Activated B cell treated with CpG ODN at 0.5 μM for 24 hours (primary cell): ENCODE measurements around the gene CAMSAP1. TPM values are rescaled to one million over a fixed set of nuclear protein-coding genes. Genes with fewer than 3 reads are reported as not detected.

Source experiments
- ATAC-seq: fragments of 200-7000 bp; cut with Tn5 transposase; one replicate; pipeline ENCODE4 v1.10.0; 2021; ENCODE audit warnings: low read depth, mild to moderate bottlenecking, moderate library complexity
- CTCF ChIA-PET: fragments of 350-600 bp; sonication (Branson Sonifier 250); formaldehyde crosslinking; loops from one replicate; lab custom pipeline; 2021; ENCODE audit warnings: antibody characterized with exemption; lab: Charles Lee
- POLR2A ChIA-PET: fragments of 350-600 bp; sonication (Branson Sonifier 250); formaldehyde crosslinking; loops from one replicate; lab custom pipeline; 2021; ENCODE audit warnings: antibody characterized with exemption; lab: Charles Lee
- DNase-seq: peaks from one replicate; pipeline ENCODE4 v3.0.0; 2022
- H3K27ac Mint-ChIP-seq: one replicate; pipeline ENCODE4 v1.8.0; 2020; ENCODE audit warnings: mixed read lengths
- H3K27me3 Mint-ChIP-seq: one replicate; pipeline ENCODE4 v1.8.0; 2021; ENCODE audit warnings: mixed read lengths
- H3K36me3 Mint-ChIP-seq: one replicate; pipeline ENCODE4 v1.8.0; 2021; ENCODE audit warnings: low read depth, mixed read lengths
- H3K4me1 Mint-ChIP-seq: one replicate; pipeline ENCODE4 v1.8.0; 2021; ENCODE audit warnings: mixed read lengths
- H3K4me3 Mint-ChIP-seq: one replicate; pipeline ENCODE4 v1.8.0; 2020; ENCODE audit warnings: mild to moderate bottlenecking, mixed read lengths
- H3K9me3 Mint-ChIP-seq: one replicate; pipeline ENCODE4 v1.8.0; 2020; ENCODE audit warnings: mixed read lengths
- intact Hi-C: fragments of 100-400 bp; cut with micrococcal nuclease; formaldehyde crosslinking; loops from one replicate; pipeline ENCODE4 v1.15.1; 2024
- total RNA-seq: library from RNA; stranded (reverse); gene quantifications from 2 replicates; pipeline ENCODE4 v1.2.3, GENCODE V29; 2022
- TF ChIP-seq, protein P1 (sequence below): fragments of 200-600 bp; IDR thresholded peaks from one replicate; pipeline ENCODE4 v1.8.0; 2022; ENCODE audit warnings: antibody characterized with exemption, mild to moderate bottlenecking

The CAMSAP1 gene
- total RNA-seq, 1 donor from 2014 or later, result 16.9 TPM

DNA sequence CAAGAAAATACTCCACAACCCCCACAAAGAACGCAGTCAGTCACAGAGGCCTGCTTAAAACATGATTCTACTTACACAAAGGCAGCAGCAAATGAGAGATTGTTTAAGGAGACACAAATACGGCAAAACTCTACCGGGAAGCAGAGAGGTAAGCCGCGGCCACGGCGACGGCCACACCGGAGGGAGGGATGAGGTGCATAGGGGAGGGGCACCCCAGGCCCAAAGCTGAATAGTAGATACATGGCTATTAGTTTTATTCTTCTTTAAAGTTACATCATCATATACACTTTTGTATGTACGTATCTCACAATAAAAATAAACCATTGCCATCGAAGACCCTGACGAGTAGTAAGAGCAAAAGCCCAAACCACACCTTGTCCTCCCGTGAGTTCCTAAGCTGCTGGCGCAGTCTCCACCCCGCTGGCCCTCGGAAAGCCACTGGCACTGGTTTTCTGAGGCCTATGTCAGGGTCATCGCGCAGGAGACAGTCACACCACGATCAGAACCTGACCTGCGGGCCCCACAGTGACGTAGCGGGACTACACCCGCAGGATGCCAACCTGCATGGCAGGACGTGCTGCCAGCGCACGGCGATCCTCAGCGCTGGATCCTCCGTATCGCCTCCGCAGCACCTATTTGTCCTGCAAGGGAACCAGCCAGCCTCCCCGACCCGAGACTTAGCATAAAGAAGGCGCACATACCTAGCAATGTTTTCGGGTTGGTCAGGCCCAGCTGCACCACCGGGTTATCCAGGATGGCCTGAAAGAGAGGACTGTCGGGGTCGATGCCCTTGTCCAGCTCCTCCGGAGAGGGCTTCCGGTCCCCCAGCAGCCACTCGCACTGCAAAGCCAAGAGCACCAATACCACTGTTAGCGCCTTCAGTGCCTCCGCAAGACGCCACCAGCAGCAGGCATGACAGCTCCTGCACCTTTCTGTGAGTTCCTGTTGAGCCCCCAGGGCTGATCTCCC is 30.5 kb upstream of the CAMSAP1 start:
- TF ChIP-seq, protein P1, sequence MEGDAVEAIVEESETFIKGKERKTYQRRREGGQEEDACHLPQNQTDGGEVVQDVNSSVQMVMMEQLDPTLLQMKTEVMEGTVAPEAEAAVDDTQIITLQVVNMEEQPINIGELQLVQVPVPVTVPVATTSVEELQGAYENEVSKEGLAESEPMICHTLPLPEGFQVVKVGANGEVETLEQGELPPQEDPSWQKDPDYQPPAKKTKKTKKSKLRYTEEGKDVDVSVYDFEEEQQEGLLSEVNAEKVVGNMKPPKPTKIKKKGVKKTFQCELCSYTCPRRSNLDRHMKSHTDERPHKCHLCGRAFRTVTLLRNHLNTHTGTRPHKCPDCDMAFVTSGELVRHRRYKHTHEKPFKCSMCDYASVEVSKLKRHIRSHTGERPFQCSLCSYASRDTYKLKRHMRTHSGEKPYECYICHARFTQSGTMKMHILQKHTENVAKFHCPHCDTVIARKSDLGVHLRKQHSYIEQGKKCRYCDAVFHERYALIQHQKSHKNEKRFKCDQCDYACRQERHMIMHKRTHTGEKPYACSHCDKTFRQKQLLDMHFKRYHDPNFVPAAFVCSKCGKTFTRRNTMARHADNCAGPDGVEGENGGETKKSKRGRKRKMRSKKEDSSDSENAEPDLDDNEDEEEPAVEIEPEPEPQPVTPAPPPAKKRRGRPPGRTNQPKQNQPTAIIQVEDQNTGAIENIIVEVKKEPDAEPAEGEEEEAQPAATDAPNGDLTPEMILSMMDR, result no peak
- DNase-seq (no peak), ATAC-seq (no peak)
- no peaks in the 10 kb centered on the region for H3K27me3 Mint-ChIP-seq
- H3K4me3 Mint-ChIP-seq, result no peak overlapping the region
- CTCF ChIA-PET, result no interaction called here
- H3K36me3 Mint-ChIP-seq, result peaks cover 70% of the 10 kb centered on the region
- H3K27ac Mint-ChIP-seq, result no peak overlapping the region
- intact Hi-C loops, result no loop called here
- H3K9me3 Mint-ChIP-seq, result no peaks in the 10 kb centered on the region
- H3K4me1 Mint-ChIP-seq, result no peaks in the 10 kb centered on the region
- POLR2A ChIA-PET, result no interaction called here

DNA sequence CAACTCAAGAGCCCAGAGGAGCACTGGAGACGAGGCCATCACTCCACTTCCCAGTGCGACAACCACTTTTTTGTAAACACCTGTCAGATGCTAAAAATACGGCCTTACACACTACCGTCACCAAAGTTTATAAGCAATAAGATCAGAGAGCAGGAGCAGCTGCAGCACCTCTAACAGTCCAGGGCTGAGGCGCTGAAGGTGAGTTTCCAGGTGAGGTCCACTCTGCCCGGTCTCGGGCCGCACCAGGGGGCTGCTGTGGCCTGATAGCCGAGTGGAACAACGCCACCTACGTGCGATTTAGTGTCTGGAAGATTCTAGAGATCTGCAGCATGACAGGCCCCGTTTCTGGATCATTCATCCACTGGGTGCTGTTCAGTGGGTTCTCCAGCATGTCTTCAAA is 25.8 kb upstream of the CAMSAP1 start:
- ChIA-PET POLR2A (no interaction called here), CTCF (no interaction called here)
- ATAC-seq (no peak), DNase-seq (no peak)
- Mint-ChIP-seq H3K4me3 (no peak overlapping the region), H3K27ac (no peak overlapping the region), H3K27me3 (no peaks in the 10 kb centered on the region), H3K9me3 (no peaks in the 10 kb centered on the region), H3K4me1 (no peaks in the 10 kb centered on the region), H3K36me3 (peaks cover 60% of the 10 kb centered on the region)
- intact Hi-C loops, result no loop called here
- TF ChIP-seq, protein P1, result no peak

DNA sequence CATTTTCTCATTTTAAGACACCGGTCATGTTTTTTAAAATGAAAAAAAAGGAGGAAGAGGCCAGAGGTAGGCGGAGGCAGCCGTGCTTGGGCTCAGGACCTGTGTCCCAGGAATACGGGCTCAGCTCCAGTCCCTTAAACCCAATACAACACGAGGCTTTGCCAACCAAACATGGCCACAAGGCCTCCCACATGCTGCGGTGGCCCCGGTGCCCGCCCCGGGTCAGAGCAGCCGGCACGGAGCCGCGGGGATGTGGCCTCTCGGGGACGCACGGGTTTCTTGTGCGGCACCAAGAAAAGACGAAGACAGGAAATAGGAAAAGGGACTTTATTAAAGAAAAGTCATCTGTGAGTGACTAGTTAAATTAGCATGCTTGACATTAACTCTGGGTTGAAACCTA is 25.3 kb upstream of the CAMSAP1 start:
- POLR2A ChIA-PET, result no interaction called here
- Mint-ChIP-seq H3K4me3 (no peak overlapping the region), H3K27ac (no peak overlapping the region), H3K27me3 (no peaks in the 10 kb centered on the region), H3K36me3 (peaks cover 55% of the 10 kb centered on the region), H3K4me1 (no peaks in the 10 kb centered on the region), H3K9me3 (no peaks in the 10 kb centered on the region)
- DNase-seq (no peak), ATAC-seq (no peak)
- intact Hi-C loops, result no loop called here
- TF ChIP-seq, protein P1, result no peak
- CTCF ChIA-PET, result no interaction called here

DNA sequence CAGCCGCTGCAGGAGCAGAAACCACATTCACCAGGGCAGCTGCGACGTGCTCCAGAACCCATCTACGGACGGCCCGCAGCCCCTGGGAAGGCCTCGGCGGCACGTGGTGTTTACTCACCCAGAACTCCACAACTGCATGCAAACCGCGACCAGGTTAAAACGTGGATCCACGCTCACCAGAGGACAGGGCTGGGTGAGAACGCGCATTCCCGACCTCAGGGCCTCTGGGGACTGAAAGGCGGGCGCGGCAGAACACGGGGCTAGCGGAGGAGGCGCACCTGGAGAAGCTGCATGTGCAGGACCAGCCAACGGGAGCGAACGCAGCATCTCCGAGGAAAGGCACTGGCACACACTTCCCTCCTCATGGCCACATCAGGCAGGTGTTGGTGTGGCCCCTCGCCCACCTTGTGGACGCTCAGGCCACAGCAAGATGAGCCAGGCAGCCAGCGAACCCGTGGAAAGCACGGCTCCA is 24.0 kb upstream of the CAMSAP1 start:
- Mint-ChIP-seq H3K27me3 (no peaks in the 10 kb centered on the region), H3K9me3 (no peaks in the 10 kb centered on the region), H3K4me1 (no peaks in the 10 kb centered on the region), H3K27ac (no peak overlapping the region), H3K4me3 (no peak overlapping the region), H3K36me3 (peaks cover 44% of the 10 kb centered on the region)
- DNase-seq (no peak), ATAC-seq (no peak)
- intact Hi-C loops, result no loop called here
- POLR2A ChIA-PET, result no interaction called here
- CTCF ChIA-PET, result no interaction called here
- TF ChIP-seq, protein P1, result no peak

DNA sequence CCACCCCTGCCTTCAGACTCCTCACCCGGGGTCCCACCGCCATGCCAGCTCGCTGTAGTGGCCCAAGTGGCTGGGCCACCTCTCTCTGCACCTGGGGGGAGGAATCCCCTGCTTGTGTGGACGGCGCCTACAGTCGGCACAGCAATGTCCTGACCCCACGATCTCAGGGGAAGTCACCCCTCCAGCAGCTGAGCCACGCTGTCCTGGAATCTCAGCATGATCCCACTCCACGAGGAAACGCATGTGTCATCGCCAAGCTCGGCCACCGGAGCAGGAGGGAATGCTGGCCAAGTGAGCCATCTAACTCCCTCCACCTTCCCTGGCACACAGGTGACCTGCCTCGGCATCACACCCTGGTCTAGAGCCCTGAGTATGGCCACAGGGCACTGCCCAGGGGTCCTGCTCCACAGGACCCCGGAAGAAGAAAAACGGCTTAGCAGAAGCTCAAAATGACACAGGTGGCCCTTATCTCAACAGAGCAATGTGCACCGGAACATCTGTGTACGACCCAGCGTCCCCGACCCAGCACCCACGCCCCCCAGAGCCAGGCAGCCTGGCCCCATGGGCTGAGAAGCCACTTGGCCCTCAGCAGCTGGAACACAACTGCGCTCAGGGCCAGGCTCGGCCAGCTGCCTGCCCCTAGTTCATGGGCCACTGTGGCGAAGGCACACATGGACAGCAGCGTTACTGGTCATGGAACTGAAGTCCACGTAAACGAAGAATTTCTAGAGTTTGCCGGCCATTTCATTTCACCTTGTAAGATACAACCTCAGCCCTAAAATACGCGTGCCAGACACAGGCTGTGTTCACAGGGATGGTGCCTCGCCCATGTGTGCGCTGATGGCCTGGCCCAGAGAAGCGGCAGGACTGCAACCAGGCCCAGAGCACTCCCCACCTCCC is 23.4 kb upstream of the CAMSAP1 start:
- TF ChIP-seq, protein P1, result no peak
- Mint-ChIP-seq H3K4me1 (no peaks in the 10 kb centered on the region), H3K4me3 (no peak overlapping the region), H3K9me3 (no peaks in the 10 kb centered on the region), H3K36me3 (peaks cover 39% of the 10 kb centered on the region), H3K27ac (no peak overlapping the region), H3K27me3 (no peaks in the 10 kb centered on the region)
- DNase-seq, result no peak
- CTCF ChIA-PET, result no interaction called here
- intact Hi-C loops, result no loop called here
- no peak for ATAC-seq
- POLR2A ChIA-PET, result no interaction called here
